ENCODE measurements around the gene CD8B2.

DNA sequence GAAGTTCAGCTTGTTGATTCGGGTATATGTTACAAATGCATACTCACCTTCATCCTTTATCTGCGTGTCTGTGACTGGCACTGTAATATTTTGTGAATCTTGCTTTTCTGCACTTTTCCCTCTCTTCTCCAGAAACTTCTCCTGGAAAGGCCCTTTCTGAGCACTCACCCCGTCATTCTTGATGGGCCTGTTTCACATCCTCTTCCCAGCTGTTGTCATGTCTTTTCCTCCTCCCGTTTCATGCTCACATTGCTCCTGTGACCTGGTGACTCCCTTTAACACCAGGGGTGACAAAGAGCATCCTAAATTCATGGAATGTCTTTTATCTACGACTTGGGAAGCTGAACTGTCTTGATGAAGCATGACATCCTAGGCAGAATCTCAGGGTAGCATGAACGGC lies 65.8 kb downstream of the CD8B2 start:
- no peak for TF ChIP-seq ZNF589 (CRISPR knock-in tag; conservative IDR thresholded peaks at IDR 0.05)
- TF ChIP-seq IKZF4 (CRISPR knock-in tag; IDR thresholded peaks at IDR 0.05; ENCODE audit: borderline replicate concordance, low read depth, not compliant biosample characterization) = no peak
- TF ChIP-seq, protein P1, sequence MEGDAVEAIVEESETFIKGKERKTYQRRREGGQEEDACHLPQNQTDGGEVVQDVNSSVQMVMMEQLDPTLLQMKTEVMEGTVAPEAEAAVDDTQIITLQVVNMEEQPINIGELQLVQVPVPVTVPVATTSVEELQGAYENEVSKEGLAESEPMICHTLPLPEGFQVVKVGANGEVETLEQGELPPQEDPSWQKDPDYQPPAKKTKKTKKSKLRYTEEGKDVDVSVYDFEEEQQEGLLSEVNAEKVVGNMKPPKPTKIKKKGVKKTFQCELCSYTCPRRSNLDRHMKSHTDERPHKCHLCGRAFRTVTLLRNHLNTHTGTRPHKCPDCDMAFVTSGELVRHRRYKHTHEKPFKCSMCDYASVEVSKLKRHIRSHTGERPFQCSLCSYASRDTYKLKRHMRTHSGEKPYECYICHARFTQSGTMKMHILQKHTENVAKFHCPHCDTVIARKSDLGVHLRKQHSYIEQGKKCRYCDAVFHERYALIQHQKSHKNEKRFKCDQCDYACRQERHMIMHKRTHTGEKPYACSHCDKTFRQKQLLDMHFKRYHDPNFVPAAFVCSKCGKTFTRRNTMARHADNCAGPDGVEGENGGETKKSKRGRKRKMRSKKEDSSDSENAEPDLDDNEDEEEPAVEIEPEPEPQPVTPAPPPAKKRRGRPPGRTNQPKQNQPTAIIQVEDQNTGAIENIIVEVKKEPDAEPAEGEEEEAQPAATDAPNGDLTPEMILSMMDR (CRISPR knock-in tag; IDR thresholded peaks at IDR 0.05) = no peak
